Measurements from ENCODE around the gene CRY2. TPM values are rescaled to one million over a fixed set of nuclear protein-coding genes. Genes with fewer than 3 reads are reported as not detected.

Gene CRY2
- total and polyA plus RNA-seq, 2 of the 8 experiments (the other 6 are each of a cell fraction or from before 2014, with no cell fraction given): 8.0 to 9.4 TPM

GRCh38 chr11:45905095-45905494, 57.8 kb downstream of the CRY2 start:
- CTCF ChIA-PET (ENCODE audit: partially characterized antibody): interaction anchor here (1.0 to 1.2 kb wide), 3 partner anchors 29 to 101 kb away, joined by 3 to 4 read pairs (median 4); no protein-coding TSS in a partner anchor
- peaks cover 0 to 9% (median 3%) of the 10 kb centered on the region in 4 experiments; a peak in 5 of 7 replicates for H3K4me1 ChIP-seq (replicated peaks in 1 of 4; ENCODE audit: control insufficient read depth in 3 of 4, insufficient read depth in 4 of 4, low read length in 3 of 4)
- H2AK5ac ChIP-seq (ENCODE audit: low read depth, low read length): no peak overlapping the region
- WGBS, 2 experiments (ENCODE audit: extremely low coverage in 1 of 2, insufficient coverage in 1 of 2, insufficient read length in 1 of 2, insufficient replicate concordance in 2 of 2, low coverage in 1 of 2, low lambda C conversion rate in 2 of 2, missing lambda C conversion rate in 1 of 2): 87% methylated on average over 18 of the region's 19 CpGs; no CpG with 5 or more reads in 1 of the 2 experiments
- peaks cover 6 to 23% (median 18%) of the 10 kb centered on the region in 4 experiments; a peak in 6 of 8 replicates for H3K36me3 ChIP-seq (ENCODE audit: control insufficient read depth in 2 of 4, insufficient read depth in 4 of 4, low read length in 3 of 4)
- H2AFZ ChIP-seq (ENCODE audit: low read length): no peak overlapping the region
- no peak overlapping the region for H3K23ac ChIP-seq (ENCODE audit: insufficient read length)
- H3K79me2 ChIP-seq (ENCODE audit: control insufficient read depth in 1 of 2, insufficient read depth in 2 of 2, low read length in 2 of 2): no peaks in the 10 kb centered on the region
- H3K14ac ChIP-seq (ENCODE audit: insufficient read length): no peak overlapping the region
- no peak overlapping the region for H3K4me2 ChIP-seq (ENCODE audit: insufficient read depth in 1 of 2, low read depth in 2 of 2, low read length in 2 of 2)
- no peak overlapping the region for H2BK15ac ChIP-seq (ENCODE audit: low read length)
- no peak overlapping the region for H2BK5ac ChIP-seq (ENCODE audit: low read depth, low read length)
- no peak overlapping the region for H2BK20ac ChIP-seq (ENCODE audit: low read length)
- no peak overlapping the region for H4K5ac ChIP-seq (ENCODE audit: insufficient read length, low read depth, low read length)
- H4K91ac ChIP-seq (replicated peaks; ENCODE audit: insufficient read length, low read length): no peak overlapping the region
- TF ChIP-seq KDM4A (IDR thresholded peaks at IDR 0.05; ENCODE audit: low read depth, low read length, severe bottlenecking): no peak
- no peak overlapping the region for H2BK120ac ChIP-seq (replicated peaks; ENCODE audit: low read depth, low read length)
- H3K23me2 ChIP-seq (ENCODE audit: low read depth, low read length): peaks cover 8% of the 10 kb centered on the region
- DNase-seq (ENCODE audit: low read depth in 1 of 2, low spot score in 2 of 2) (no peak), FAIRE-seq (no peak)
- H4K8ac ChIP-seq (ENCODE audit: extremely low read depth, insufficient read depth, low read length): no peak overlapping the region
- no peaks in the 10 kb centered on the region for H3K9me3 ChIP-seq (ENCODE audit: insufficient read depth in 2 of 2, low read depth in 1 of 2, low read length in 1 of 2)
- H3K4me3 ChIP-seq (ENCODE audit: extremely low read depth in 1 of 4, insufficient read depth in 2 of 4, low read depth in 3 of 4, low read length in 4 of 4): no peak overlapping the region
- H3K79me1 ChIP-seq (ENCODE audit: low read depth, low read length): peaks cover 2% of the 10 kb centered on the region
- no peak overlapping the region for H3K9ac ChIP-seq (replicated peaks in 1 of 4; ENCODE audit: extremely low read depth in 1 of 4, low read depth in 3 of 4, low read length in 3 of 4)
- H3K56ac ChIP-seq (replicated peaks; ENCODE audit: insufficient read length, low read depth, low read length): no peak overlapping the region
- peaks cover 10 to 24% of the 10 kb centered on the region in 2 experiments for H4K20me1 ChIP-seq (replicated peaks in 1 of 2; ENCODE audit: control insufficient read depth in 1 of 2, insufficient read depth in 2 of 2, low read length in 2 of 2)
- no peak overlapping the region for H3K27ac ChIP-seq (ENCODE audit: low read depth, low read length)
- no peak overlapping the region for H2BK12ac ChIP-seq (ENCODE audit: low read depth, low read length)
- H3K18ac ChIP-seq (ENCODE audit: extremely low read depth, low read length): no peak overlapping the region
- peaks cover 0 to 5% (median 2%) of the 10 kb centered on the region in 4 experiments; a peak in 1 of 7 replicates for H3K27me3 ChIP-seq (replicated peaks in 1 of 4; ENCODE audit: control insufficient read depth in 3 of 4, extremely low read depth in 1 of 4, insufficient read depth in 3 of 4, low read length in 3 of 4)
- no peak overlapping the region for H3K4ac ChIP-seq (replicated peaks; ENCODE audit: insufficient read length, low read depth, low read length)
- POLR2A ChIA-PET (ENCODE audit: partially characterized antibody): interaction anchor here (1.0 to 6.2 kb wide), 5 partner anchors 11 to 43 kb away, joined by 4 to 36 read pairs (median 5); partner anchors contain the start of genes LARGE2 and PEX16

All from H1 (cell line).